AG04449 (cell line): Measurements from ENCODE around the gene PLEKHA4.

Experiments used
- CTCF ChIA-PET: fragments of 350-600 bp; formaldehyde crosslinking; extraction: SDS; loops from one replicate; lab custom pipeline; 2021; ENCODE audit warnings: antibody characterized with exemption; lab: Yijun Ruan, JAX
- POLR2A ChIA-PET: fragments of 400-600, 350-600 bp; formaldehyde crosslinking; extraction: SDS; loops from one replicate; lab custom pipeline; 2020; ENCODE audit warnings: antibody characterized with exemption, inconsistent platforms; lab: Yijun Ruan, JAX
- DNase-seq: peaks from one replicate; pipeline ENCODE4 v3.0.0-alpha.2; 2010; ENCODE audit warnings: low read depth, low spot score
- H3K4me3 ChIP-seq: 2 replicates; pipeline ENCODE4 v1.5.1; 2011; ENCODE audit warnings: low read depth, mild to moderate bottlenecking, control low read depth, low read length
- TF ChIP-seq, protein P1 (sequence below): IDR thresholded peaks from one replicate; pipeline ENCODE4 v1.5.1; 2011; ENCODE audit warnings: mild to moderate bottlenecking, moderate library complexity, low read length, control low read depth, inconsistent platforms; ENCODE audit not compliant: insufficient read depth; ENCODE audit errors: missing control alignments

The PLEKHA4 gene

DNA sequence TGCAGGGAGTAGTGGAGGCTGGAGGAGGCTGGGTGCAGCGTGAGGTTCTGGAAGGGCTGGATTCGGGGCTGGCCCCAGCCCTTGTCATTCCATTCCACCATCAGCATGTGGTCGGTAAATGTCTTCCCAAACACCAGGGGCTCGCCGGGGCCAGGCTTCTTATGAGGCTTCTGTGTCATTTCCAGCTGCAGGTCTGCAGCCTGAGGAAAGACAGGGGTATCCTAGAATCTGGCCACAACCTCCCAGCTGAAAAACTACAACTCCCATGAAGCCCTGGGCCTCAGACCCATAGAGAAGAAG is 61.9 kb downstream of the PLEKHA4 start:
- ChIA-PET POLR2A (interaction anchor here (0.8 to 0.9 kb wide), 2 partner anchors 11 to 65 kb away, joined by 3 read pairs; partner anchors contain the start of gene PPP1R15A), CTCF (interaction anchor here (0.9 to 11.5 kb wide), 6 partner anchors 11 to 164 kb away, joined by 3 to 84 read pairs (median 6); partner anchors contain the start of gene HSD17B14)
- TF ChIP-seq, protein P1, sequence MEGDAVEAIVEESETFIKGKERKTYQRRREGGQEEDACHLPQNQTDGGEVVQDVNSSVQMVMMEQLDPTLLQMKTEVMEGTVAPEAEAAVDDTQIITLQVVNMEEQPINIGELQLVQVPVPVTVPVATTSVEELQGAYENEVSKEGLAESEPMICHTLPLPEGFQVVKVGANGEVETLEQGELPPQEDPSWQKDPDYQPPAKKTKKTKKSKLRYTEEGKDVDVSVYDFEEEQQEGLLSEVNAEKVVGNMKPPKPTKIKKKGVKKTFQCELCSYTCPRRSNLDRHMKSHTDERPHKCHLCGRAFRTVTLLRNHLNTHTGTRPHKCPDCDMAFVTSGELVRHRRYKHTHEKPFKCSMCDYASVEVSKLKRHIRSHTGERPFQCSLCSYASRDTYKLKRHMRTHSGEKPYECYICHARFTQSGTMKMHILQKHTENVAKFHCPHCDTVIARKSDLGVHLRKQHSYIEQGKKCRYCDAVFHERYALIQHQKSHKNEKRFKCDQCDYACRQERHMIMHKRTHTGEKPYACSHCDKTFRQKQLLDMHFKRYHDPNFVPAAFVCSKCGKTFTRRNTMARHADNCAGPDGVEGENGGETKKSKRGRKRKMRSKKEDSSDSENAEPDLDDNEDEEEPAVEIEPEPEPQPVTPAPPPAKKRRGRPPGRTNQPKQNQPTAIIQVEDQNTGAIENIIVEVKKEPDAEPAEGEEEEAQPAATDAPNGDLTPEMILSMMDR = no peak
- DNase-seq = no peak
- H3K4me3 ChIP-seq = no peak overlapping the region

DNA sequence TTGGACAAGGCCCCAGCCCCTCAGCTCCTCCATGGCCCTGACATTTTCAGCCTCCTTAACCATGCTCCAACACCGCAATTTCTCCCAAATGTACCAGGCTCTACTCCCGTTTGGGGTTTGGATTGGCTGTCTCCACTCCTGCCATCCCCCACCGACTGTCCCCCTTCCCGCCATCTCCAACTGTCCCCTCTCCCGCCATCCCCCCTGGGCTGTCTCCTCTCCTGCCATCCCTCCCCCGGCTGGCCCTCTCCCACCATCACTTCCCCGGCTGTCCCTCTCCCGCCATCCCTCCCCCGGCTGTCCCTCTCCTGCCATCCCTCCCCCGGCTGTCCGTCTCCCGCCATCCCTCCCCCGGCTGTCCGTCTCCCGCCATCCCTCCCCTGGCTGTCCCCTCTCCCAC is 63.0 kb downstream of the PLEKHA4 start:
- ChIA-PET POLR2A (no interaction called here), CTCF (interaction anchor here (0.8 to 11.5 kb wide), 8 partner anchors 10 to 188 kb away, joined by 3 to 84 read pairs (median 8); partner anchors contain the start of genes GYS1, HSD17B14 and RUVBL2)
- H3K4me3 ChIP-seq = no peak overlapping the region
- DNase-seq = no peak
- TF ChIP-seq, protein P1 = no peak

- POLR2A ChIA-PET = no interaction called here
- TF ChIP-seq, protein P1 = no peak
- DNase-seq = no peak
- CTCF ChIA-PET = interaction anchor here (0.8 to 3.6 kb wide), 6 partner anchors 9 to 189 kb away, joined by 3 to 13 read pairs (median 4); partner anchors contain the start of genes GYS1, HSD17B14 and RUVBL2
- H3K4me3 ChIP-seq = no peak overlapping the region
These were observed 63.9 kb downstream of the PLEKHA4 start for GRCh38 chr19:48804496-48804895.

- POLR2A ChIA-PET = no interaction called here
These were observed 65.8 kb downstream of the PLEKHA4 start for GRCh38 chr19:48802623-48803022.

DNA sequence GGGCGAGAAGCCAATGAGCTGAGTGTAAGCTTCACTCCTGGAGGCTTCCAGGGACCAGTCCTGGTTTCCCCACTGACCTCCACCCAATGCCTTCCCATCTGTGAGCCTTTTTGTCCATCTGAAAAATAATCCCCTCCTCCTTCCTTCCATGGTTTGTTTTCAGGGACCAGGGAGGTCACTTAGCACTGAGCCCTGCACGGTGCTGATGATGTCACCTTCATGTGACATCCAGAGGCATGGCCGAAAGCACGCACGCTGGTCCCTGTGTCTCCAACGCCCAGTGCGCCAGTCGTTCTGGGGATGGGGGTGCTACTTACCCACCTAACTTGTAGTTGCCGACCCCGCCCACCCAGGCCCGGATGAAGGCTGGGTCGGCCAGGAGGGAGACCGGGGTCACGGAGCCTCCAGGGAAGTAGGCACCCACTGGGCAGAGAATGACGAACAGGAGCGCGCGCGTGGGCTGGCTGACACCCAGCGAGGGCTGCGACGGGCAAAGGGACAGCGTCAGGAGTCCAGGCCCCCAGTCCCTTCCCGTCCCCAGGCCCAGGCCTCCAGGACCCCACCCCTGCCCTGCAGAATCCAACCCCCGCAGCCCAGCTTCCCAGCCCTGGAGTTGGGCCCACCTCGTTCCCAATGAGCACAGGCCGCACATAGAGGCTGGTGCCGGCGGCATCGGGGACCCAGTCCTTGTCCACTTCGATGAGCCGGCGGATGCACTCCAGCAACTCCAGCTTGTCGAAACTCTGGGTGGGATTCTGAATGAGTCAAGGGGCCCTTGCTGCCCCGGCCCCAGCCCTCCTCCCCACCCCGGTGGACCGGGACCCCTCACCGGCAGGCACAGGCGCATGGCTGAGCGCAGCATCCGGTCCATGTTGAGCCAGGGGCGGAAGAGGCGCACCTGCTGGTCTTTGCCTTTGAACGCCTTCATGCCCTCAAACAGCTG is 68.8 kb downstream of the PLEKHA4 start:
- POLR2A ChIA-PET = interaction anchor here (1.0 kb wide), 1 partner anchor 72 kb away, joined by 3 read pairs; the partner anchor contains the start of gene PPP1R15A
- CTCF ChIA-PET = interaction anchor here (0.9 to 23.0 kb wide), 3 partner anchors 11 to 44 kb away, joined by 4 to 737 read pairs (median 83); partner anchors contain the start of genes BCAT2 and HSD17B14
- TF ChIP-seq, protein P1 = no peak

More at GRCh38 chr19:48802623-48803022, 65.8 kb downstream of the PLEKHA4 start:
- TF ChIP-seq, protein P1 = no peak
- CTCF ChIA-PET = interaction anchor here (1.6 to 3.6 kb wide), 4 partner anchors 9 to 40 kb away, joined by 4 to 13 read pairs (median 9); no protein-coding TSS in a partner anchor
- DNase-seq = no peak
- H3K4me3 ChIP-seq = no peak overlapping the region

GRCh38 chr19:48798937-48799336 is 69.5 kb downstream of the PLEKHA4 start:
- DNase-seq = no peak
- ChIA-PET POLR2A (interaction anchor here (1.0 kb wide), 1 partner anchor 73 kb away, joined by 3 read pairs; the partner anchor contains the start of gene PPP1R15A), CTCF (interaction anchor here (7.3 to 23.0 kb wide), 2 partner anchors 14 to 44 kb away, joined by 83 to 737 read pairs; partner anchors contain the start of gene HSD17B14)
- TF ChIP-seq, protein P1 = no peak
- H3K4me3 ChIP-seq = no peak overlapping the region

More for the DNA sequence above, 68.8 kb downstream of the PLEKHA4 start:
- no peak for DNase-seq
- H3K4me3 ChIP-seq = no peak overlapping the region
